NCI-H187 treated with DMSO at 0.1 percent for 48 hours (cell line): ENCODE results near the gene FAM50B.

ENCODE experiments used
- DNase-seq: peaks from one replicate; lab custom pipeline; 2025; lab: John Stamatoyannopoulos, UW

The FAM50B gene

GRCh38 chr6:3848925-3849605 lies at the start of gene FAM50B:
TSS of gene FAM50B (plus strand) at chr6:3849373. CDS start at chr6:3849812, 439 bp downstream.
- DNase-seq = no peak

GRCh38 chr6:3799719-3800118 lies 49.5 kb upstream of the FAM50B start:
- DNase-seq = no peak

DNA sequence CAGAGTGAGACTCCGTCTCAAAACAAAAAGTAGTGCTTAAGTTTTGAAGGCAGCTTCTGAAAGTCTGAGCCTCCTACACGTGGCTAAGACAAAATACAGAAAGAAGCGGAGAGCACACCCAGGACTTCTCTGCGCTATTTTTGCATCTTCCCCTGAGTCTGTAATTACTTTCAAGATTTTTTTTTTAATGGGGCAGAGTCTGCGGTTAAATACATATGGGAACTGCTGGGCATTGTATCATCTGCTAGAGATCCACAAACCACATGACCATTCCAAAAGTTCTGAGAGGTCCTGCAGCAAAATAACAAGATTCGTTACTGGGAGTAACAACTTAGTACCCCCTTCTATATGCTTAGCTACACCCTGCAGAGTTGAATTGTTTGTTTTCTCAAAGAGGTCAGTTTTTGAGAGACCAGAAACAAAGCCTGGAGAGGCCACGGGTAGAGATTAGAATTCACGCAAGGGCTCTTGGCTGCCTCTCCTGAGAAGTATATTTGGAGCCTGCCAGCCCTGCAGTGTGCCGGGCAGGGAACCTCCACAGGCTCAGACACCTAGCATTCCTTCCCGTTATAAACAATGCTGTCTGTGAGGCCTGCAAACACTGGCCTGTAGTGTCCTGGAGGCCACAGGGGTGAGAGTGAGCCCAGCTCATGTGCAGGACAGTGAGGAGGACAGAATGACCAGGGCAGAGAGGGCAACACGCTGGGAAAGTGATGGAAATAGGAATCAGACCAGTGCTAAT lies 48.2 kb upstream of the FAM50B start:
- no peak for DNase-seq

DNA sequence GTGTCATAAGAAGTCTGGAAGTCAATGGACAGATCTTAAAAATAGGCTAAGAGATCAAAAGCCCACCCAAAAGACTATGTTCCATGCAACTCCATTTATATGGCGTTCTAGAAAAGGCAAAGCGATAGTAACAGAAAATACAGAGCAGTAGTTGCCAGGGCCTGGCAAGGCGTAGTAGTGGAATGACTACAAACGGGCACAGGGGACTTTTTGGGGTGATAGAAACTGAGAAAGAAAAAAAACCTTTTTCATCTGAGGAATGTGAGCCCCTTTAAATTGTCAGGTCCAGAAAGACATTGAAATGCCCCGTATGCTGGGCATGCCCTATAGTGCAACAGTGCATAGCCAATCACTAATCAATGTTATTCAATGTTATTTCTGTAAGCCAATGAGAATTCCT lies 47.2 kb upstream of the FAM50B start:
- DNase-seq = no peak

- no peak for DNase-seq
Measured at GRCh38 chr6:3803627-3804468, 45.3 kb upstream of the FAM50B start.

DNA sequence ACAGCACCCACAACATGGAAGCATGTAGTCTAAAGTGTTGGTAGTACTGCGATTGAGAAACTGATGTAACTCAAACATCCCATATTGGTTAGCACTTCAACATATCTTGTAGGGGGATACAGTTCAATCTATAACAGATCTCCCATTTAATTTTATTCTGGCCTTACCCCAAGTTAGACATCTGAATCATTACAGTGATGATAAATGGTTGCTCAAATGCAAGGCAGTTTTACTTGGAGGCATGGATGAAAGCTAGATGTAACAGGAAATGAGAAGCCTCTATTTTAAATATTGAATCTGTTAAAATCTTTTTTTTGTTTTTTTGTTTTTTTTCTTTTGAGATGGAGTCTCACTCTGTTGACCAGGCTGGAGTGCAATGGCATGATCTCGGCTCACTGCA lies 44.2 kb upstream of the FAM50B start:
- DNase-seq = no peak

DNA sequence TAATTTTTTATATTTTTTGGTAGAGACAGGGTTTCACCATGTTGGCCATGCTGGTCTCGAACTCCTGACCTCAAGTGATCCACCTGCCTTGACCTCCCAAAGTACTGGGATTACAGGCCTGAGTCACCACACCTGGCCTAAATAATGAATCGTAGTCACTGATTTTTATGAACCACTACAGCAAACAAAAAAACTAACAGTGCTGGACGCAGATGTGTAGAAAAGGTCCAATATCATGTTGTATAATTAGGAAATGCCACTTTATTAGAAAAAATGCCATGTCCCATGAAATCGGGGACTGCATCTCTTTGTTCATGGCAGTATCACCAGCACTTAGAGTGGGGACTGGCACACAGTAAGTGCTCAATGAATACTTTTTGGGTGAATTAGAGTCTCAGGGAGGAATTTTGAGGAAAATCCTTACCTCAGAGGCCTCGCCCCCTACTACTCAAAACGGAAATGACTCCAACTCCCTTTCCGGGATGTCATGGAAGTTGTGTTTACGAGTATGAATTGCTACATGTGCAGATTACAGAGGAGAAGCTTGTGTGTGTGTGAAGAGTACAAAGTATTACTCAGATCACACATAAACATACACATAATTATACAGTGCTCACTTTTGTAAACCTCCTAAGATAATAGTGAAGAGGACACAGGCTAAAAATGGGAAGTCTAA lies 43.6 kb upstream of the FAM50B start:
- no peak for DNase-seq

DNA sequence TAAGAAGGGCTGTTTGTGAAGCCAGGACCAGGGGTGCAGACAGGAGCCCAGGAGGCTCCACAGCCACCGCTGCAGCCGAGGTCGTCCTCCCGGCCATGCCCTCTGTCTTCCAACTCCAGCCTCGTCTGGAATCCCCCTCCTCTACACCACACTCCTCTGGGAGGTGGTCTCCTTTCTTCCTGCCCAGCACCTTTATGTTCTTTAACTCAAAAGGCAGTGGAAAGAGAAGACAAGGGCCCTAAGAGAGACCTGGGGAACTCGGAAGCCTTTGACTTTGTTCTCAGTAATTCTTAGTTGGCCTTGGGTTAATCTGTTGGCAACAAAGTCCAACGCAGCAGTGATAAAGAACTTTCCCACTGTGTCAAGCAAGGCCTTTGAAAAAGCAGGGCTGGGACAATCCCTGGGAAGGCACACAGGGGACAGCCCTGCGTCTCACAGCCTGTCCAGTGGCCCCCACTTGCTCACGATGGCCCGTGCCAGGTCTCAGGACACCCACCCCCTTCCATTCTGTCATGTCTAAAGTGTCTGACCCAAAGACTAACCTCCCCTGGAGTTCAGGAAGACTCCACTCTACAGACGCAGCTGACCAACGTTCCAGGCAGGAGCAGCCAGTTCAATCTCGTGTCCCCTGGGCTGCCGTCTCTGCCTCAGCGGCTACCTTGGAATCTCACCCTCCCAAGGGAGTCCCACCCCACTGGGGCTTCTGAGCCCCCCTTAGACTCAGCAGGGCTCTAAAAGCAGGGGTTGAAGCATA lies 42.8 kb upstream of the FAM50B start:
- no peak for DNase-seq

DNA sequence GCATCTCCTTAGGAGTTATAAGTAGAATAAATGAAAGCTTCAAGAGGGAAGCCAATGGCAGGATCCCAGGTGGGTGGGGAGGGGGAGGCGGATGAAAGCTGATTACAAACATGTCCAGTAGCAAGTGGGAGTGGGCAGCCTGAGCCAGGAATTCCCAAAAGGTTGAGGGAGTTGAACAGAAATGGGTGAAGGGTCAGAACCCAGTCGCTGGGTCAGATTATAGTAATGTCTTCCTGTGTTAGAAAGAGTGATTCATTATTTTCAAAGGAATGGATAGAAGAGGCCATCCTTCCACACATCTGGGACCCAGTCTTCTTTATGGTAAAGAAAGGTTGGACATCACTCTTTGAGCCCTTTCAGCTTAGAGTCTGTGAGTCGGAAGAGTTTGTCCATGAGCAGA lies 41.0 kb upstream of the FAM50B start:
- no peak for DNase-seq

GRCh38 chr6:3808759-3809514 lies 40.2 kb upstream of the FAM50B start:
- DNase-seq = no peak

DNA sequence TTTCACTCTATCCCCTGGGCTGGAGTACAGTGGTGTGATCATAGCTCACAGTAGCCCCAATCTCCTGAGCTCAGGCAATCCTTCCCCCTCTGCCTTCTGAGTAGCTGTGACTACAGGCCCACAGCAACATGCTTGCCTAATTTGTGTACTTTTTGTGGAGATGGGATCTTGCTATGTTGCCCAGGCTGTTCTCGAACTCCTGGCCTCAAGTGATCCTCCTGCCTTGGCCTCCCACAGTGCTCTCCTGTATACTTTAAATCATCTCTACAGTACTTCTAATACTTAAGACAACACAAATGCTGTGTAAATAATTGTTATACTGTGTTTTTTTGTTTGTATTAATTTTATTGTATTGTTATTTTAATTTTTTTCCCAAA lies 39.7 kb upstream of the FAM50B start:
- no peak for DNase-seq

DNA sequence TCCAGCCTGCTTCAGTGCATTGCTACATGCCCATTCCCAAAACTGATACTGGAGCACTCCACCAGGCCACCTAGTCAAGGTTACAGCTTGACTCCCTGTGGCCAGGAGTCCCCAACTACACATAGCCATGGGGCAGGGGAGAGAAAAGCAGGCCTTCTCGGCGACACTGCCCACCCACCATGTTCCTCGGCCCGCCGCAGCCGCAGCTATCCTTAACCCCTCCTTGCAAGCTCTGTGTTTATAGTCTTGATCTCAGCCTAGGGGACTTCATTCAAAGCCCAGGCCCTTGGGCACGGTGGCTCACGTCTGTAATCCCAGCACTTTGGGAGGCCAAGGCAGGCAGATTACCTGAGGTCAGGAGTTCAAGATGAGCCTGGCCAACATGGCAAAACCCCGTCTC lies 39.2 kb upstream of the FAM50B start:
- DNase-seq = no peak

GRCh38 chr6:3811191-3811590 lies 38.0 kb upstream of the FAM50B start:
- DNase-seq = no peak

GRCh38 chr6:3812596-3812995 lies 36.6 kb upstream of the FAM50B start:
- no peak for DNase-seq

- no peak for DNase-seq
Measured at GRCh38 chr6:3813150-3813780, 35.9 kb upstream of the FAM50B start.

DNA sequence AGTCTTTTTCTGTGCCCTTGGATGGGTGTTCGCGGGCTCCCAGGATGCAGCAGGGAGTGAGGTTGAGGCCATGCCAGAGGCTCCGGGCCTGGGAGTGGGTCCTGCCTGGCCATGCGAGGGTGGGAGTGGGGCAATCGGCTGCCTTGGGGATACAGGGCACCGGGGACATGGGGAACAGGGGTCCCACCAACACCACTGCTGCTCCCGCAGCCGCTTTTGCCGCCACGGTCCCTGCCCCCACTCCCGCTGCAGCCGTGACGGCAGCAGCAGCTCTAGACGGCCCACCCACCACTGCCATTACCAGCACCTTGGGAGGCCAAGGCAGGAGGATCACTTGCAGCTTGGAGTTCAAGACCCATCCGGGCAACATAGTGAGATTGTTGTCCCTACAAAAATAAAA lies 35.3 kb upstream of the FAM50B start:
- DNase-seq = no peak

DNA sequence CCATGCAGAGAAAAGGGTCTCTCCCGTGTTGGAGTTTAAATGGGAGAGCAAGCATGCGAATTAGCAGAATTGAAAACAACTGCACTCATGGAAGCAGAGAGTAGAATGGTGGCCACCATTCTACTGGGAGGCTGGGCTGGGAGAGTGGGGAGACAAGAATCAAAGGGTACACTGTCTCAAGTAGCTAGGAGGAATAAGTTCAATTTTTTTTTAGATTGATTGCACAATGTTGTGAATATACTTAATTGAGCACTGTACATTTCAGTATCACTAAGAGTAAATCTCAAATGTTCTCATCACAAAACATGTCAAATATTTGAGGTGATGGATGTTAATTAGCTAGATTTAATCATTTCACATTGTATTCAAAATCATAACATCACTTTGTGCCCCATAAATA lies 34.6 kb upstream of the FAM50B start:
- no peak for DNase-seq

- DNase-seq = no peak
Measured at GRCh38 chr6:3816251-3816650, 32.9 kb upstream of the FAM50B start.

GRCh38 chr6:3819161-3820110 lies 29.7 kb upstream of the FAM50B start:
- DNase-seq = no peak
